ENCODE results near the gene ARHGAP40. TPM values are rescaled to one million over a fixed set of nuclear protein-coding genes. Genes with fewer than 3 reads are reported as not detected.

ARHGAP40 gene
- total RNA-seq, 2 experiments from 2014 or later, result not detected

DNA sequence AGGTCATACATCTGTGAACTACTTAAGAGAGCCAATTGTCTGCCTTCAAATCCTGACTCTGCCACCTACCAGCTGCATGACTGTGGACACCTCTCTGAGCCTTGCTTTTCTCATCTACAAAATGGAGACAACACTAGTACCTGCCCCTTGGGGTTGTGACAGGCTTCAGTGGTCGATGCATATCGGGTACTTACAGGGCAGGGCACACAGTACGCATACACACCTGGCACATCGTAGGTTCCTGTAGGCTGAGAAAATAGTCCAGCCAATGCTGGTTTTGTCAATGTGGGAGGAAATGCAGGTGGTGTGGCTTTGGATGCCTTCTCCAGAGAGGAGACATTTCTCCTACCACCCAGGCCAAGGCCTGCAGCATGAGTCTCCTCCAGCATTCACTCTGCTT, 18.3 kb upstream of the ARHGAP40 start:
- ATAC-seq (ENCODE audit: poor library complexity) (no peak), DNase-seq (no peak)
- TF ChIP-seq, protein P1, sequence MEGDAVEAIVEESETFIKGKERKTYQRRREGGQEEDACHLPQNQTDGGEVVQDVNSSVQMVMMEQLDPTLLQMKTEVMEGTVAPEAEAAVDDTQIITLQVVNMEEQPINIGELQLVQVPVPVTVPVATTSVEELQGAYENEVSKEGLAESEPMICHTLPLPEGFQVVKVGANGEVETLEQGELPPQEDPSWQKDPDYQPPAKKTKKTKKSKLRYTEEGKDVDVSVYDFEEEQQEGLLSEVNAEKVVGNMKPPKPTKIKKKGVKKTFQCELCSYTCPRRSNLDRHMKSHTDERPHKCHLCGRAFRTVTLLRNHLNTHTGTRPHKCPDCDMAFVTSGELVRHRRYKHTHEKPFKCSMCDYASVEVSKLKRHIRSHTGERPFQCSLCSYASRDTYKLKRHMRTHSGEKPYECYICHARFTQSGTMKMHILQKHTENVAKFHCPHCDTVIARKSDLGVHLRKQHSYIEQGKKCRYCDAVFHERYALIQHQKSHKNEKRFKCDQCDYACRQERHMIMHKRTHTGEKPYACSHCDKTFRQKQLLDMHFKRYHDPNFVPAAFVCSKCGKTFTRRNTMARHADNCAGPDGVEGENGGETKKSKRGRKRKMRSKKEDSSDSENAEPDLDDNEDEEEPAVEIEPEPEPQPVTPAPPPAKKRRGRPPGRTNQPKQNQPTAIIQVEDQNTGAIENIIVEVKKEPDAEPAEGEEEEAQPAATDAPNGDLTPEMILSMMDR (IDR thresholded peaks at IDR 0.05), result no peak
- no peaks in the 10 kb centered on the region for H3K9me3 Mint-ChIP-seq
- intact Hi-C loops (cut with DNase I, micrococcal nuclease), result no loop called here
- no peaks in the 10 kb centered on the region for H3K4me1 ChIP-seq (ENCODE audit: insufficient read depth, low read length)
- POLR2A ChIA-PET, result no interaction called here
- no peak overlapping the region for H3K27ac ChIP-seq (ENCODE audit: low read depth in 1 of 2, low read length in 2 of 2)
- H3K4me3 Mint-ChIP-seq, result no peak overlapping the region
- peaks cover 0 to 7% of the 10 kb centered on the region in 2 experiments for H3K9me3 ChIP-seq (ENCODE audit: control insufficient read depth in 1 of 2, insufficient read depth in 1 of 2, low read length in 2 of 2)
- H3K4me3 ChIP-seq (ENCODE audit: low read length), result no peak overlapping the region
- CTCF ChIA-PET, result no interaction called here
- H3K27ac Mint-ChIP-seq, result no peak overlapping the region
- peaks cover 0 to 5% of the 10 kb centered on the region in 2 experiments for H3K27me3 ChIP-seq (ENCODE audit: control insufficient read depth in 1 of 2, insufficient read depth in 2 of 2, low read length in 2 of 2)
- H3K4me1 Mint-ChIP-seq (ENCODE audit: low read depth), result no peaks in the 10 kb centered on the region
- H3K36me3 ChIP-seq (ENCODE audit: insufficient read depth, low read length), result no peaks in the 10 kb centered on the region
- peaks cover 8% of the 10 kb centered on the region for H3K27me3 Mint-ChIP-seq
- no peaks in the 10 kb centered on the region for H3K36me3 Mint-ChIP-seq (ENCODE audit: low read depth)

DNA sequence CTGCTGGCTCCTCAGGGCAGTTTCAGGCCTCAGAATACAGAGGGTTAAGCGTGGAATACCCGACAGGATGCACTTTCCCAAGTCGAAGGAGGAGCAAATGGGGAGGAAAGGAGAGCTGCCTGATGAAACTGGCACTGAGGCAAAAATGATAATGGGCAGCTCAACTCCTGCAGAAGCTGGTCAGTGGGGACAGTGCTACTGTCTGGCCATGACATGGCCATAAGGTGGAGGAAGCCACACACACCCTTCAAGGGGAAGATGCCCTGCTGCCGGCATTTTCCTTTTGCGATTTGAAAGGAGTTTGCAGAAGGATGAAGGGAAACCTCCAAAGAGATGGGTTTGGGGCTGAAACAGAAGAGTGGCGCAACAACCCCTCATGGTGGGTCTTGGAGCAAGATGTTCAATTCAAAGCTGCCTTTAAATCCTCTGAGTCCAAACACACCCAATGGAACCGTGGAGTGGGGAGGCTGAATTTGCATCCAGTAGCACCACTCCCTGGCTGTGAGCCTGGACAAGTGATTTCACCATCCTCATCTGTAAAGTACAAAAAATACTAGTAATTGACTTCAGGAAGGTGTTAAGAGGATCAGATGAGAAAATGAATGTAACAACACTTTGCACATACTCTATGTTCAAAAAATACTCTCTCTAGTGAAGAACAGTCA, 17.4 kb upstream of the ARHGAP40 start:
- intact Hi-C loops (cut with DNase I, micrococcal nuclease), result no loop called here
- H3K9me3 ChIP-seq (ENCODE audit: control insufficient read depth in 1 of 2, insufficient read depth in 1 of 2, low read length in 2 of 2), result peaks cover 0 to 7% of the 10 kb centered on the region in 2 experiments
- H3K4me3 Mint-ChIP-seq, result no peak overlapping the region
- no peak for DNase-seq
- TF ChIP-seq, protein P1 (IDR thresholded peaks at IDR 0.05), result no peak
- H3K27ac ChIP-seq (ENCODE audit: low read depth in 1 of 2, low read length in 2 of 2), result no peak overlapping the region
- no peaks in the 10 kb centered on the region for H3K4me1 Mint-ChIP-seq (ENCODE audit: low read depth)
- no peak overlapping the region for H3K4me3 ChIP-seq (ENCODE audit: low read length)
- no peaks in the 10 kb centered on the region for H3K36me3 ChIP-seq (ENCODE audit: insufficient read depth, low read length)
- H3K27ac Mint-ChIP-seq, result no peak overlapping the region
- POLR2A ChIA-PET, result no interaction called here
- CTCF ChIA-PET, result no interaction called here
- peaks cover 8% of the 10 kb centered on the region for H3K27me3 Mint-ChIP-seq
- no peaks in the 10 kb centered on the region for H3K36me3 Mint-ChIP-seq (ENCODE audit: low read depth)
- peaks cover 0 to 5% of the 10 kb centered on the region in 2 experiments for H3K27me3 ChIP-seq (ENCODE audit: control insufficient read depth in 1 of 2, insufficient read depth in 2 of 2, low read length in 2 of 2)
- H3K4me1 ChIP-seq (ENCODE audit: insufficient read depth, low read length), result no peaks in the 10 kb centered on the region
- no peaks in the 10 kb centered on the region for H3K9me3 Mint-ChIP-seq
- no peak for ATAC-seq (ENCODE audit: poor library complexity)

DNA sequence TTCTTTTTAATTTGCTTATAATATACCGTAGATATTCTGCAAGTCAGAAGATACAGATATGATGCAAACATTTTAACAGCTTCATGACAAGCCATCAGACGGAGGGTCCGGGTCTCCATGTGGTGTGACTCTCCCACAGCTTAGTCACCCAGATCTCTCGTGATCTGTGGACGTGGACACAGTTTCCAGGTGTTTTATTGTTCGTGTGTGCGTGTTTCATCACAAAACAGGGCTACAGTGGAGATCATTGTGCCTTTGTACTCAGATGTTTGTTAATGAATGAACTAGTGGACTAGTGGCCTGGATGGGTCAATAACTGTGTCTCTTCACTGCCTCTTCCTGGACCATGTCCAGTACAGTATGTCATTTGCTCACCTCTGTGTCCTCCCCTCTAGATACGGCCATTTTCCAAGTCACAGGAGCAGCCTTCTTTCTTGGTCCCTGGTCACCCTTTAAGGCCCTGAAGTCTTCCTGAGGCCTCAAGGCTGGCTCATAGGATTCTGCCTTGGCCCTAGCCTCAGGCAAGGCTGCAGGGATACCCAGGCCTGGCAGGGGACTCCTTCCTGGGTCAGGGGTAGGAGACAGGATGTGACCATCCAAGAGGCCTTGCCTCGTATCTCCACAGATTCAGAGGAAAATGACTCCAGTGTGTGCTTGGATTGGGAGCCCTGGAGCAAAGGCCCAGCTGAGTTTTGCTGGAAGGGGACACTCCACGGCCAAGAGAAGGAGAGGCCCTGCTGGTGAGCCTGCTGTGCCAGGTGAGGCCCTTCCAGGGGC, 16.0 kb upstream of the ARHGAP40 start:
- ChIA-PET POLR2A (no interaction called here), CTCF (no interaction called here)
- no peaks in the 10 kb centered on the region for H3K36me3 Mint-ChIP-seq (ENCODE audit: low read depth)
- no peaks in the 10 kb centered on the region for H3K9me3 Mint-ChIP-seq
- DNase-seq, result no peak
- peaks cover 8% of the 10 kb centered on the region for H3K27me3 Mint-ChIP-seq
- intact Hi-C loops (cut with DNase I, micrococcal nuclease), result no loop called here
- H3K4me3 Mint-ChIP-seq, result no peak overlapping the region
- no peak overlapping the region for H3K27ac Mint-ChIP-seq
- Histone ChIP-seq H3K4me1 (ENCODE audit: insufficient read depth, low read length) (no peaks in the 10 kb centered on the region), H3K36me3 (ENCODE audit: insufficient read depth, low read length) (no peaks in the 10 kb centered on the region), H3K9me3 (ENCODE audit: control insufficient read depth in 1 of 2, insufficient read depth in 1 of 2, low read length in 2 of 2) (peaks cover 0 to 7% of the 10 kb centered on the region in 2 experiments), H3K4me3 (ENCODE audit: low read length) (no peak overlapping the region), H3K27me3 (ENCODE audit: control insufficient read depth in 1 of 2, insufficient read depth in 2 of 2, low read length in 2 of 2) (peaks cover 0 to 5% of the 10 kb centered on the region in 2 experiments), H3K27ac (ENCODE audit: low read depth in 1 of 2, low read length in 2 of 2) (no peak overlapping the region)
- ATAC-seq (ENCODE audit: poor library complexity), result no peak
- TF ChIP-seq, protein P1 (IDR thresholded peaks at IDR 0.05), result no peak
- no peaks in the 10 kb centered on the region for H3K4me1 Mint-ChIP-seq (ENCODE audit: low read depth)

All from CD4-positive, alpha-beta T cell (primary cell).